Measurements from ENCODE around the gene CHRNB2. TPM values are rescaled to one million over a fixed set of nuclear protein-coding genes. Genes with fewer than 3 reads are reported as not detected.

The CHRNB2 gene
- polyA plus RNA-seq, 1 donor from 2014 or later, result 15.5 TPM

GRCh38 chr1:154616659-154617345, 49.2 kb downstream of the CHRNB2 start:
- H3K27ac ChIP-seq (ENCODE audit: low read length), result no peak overlapping the region
- H3K9ac ChIP-seq (ENCODE audit: low read length), result no peak overlapping the region
- H4K20me1 ChIP-seq (ENCODE audit: insufficient read depth), result no peaks in the 10 kb centered on the region
- H3K4me3 ChIP-seq (ENCODE audit: low read length), result no peak overlapping the region
- H3K9me2 ChIP-seq (ENCODE audit: insufficient read depth, low read length), result no peaks in the 10 kb centered on the region
- no peak overlapping the region for H2AFZ ChIP-seq (ENCODE audit: low read depth, low read length)
- H3K27me3 ChIP-seq (ENCODE audit: insufficient read depth, low read depth, low read length), result no peaks in the 10 kb centered on the region
- H3K9me3 ChIP-seq (ENCODE audit: low read length), result no peaks in the 10 kb centered on the region
- no peaks in the 10 kb centered on the region for H3K36me3 ChIP-seq (ENCODE audit: insufficient read depth, low read length)
- TF ChIP-seq RAD21 (conservative IDR thresholded peaks at IDR 0.05), result no peak
- no peak for TF ChIP-seq SMC3 (conservative IDR thresholded peaks at IDR 0.05; ENCODE audit: poor library complexity)
- no peak for TF ChIP-seq EZH2 (IDR thresholded peaks at IDR 0.05; ENCODE audit: borderline replicate concordance, insufficient read depth, low read length, poor library complexity, severe bottlenecking)
- TF ChIP-seq POLR2AphosphoS5 (IDR thresholded peaks at IDR 0.05), result no peak
- TF ChIP-seq REST (IDR thresholded peaks at IDR 0.05; ENCODE audit: borderline replicate concordance), result no peak
- TF ChIP-seq EP300 (conservative IDR thresholded peaks at IDR 0.05; ENCODE audit: poor library complexity, severe bottlenecking), result no peak
- TF ChIP-seq, protein P1, sequence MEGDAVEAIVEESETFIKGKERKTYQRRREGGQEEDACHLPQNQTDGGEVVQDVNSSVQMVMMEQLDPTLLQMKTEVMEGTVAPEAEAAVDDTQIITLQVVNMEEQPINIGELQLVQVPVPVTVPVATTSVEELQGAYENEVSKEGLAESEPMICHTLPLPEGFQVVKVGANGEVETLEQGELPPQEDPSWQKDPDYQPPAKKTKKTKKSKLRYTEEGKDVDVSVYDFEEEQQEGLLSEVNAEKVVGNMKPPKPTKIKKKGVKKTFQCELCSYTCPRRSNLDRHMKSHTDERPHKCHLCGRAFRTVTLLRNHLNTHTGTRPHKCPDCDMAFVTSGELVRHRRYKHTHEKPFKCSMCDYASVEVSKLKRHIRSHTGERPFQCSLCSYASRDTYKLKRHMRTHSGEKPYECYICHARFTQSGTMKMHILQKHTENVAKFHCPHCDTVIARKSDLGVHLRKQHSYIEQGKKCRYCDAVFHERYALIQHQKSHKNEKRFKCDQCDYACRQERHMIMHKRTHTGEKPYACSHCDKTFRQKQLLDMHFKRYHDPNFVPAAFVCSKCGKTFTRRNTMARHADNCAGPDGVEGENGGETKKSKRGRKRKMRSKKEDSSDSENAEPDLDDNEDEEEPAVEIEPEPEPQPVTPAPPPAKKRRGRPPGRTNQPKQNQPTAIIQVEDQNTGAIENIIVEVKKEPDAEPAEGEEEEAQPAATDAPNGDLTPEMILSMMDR (IDR thresholded peaks at IDR 0.05; ENCODE audit: poor library complexity, severe bottlenecking), result no peak
- no peak for TF ChIP-seq TAF1 (IDR thresholded peaks at IDR 0.05; ENCODE audit: low read depth)
- TF ChIP-seq MXI1 (conservative IDR thresholded peaks at IDR 0.05; ENCODE audit: poor library complexity, severe bottlenecking), result no peak
- H3K79me2 ChIP-seq (replicated peaks; ENCODE audit: insufficient read depth, low read length), result peaks cover 41% of the 10 kb centered on the region
- H3F3A ChIP-seq (ENCODE audit: insufficient read depth, low read length, poor library complexity, severe bottlenecking), result no peaks in the 10 kb centered on the region
- H3K4me2 ChIP-seq (ENCODE audit: low read length), result no peak overlapping the region

DNA sequence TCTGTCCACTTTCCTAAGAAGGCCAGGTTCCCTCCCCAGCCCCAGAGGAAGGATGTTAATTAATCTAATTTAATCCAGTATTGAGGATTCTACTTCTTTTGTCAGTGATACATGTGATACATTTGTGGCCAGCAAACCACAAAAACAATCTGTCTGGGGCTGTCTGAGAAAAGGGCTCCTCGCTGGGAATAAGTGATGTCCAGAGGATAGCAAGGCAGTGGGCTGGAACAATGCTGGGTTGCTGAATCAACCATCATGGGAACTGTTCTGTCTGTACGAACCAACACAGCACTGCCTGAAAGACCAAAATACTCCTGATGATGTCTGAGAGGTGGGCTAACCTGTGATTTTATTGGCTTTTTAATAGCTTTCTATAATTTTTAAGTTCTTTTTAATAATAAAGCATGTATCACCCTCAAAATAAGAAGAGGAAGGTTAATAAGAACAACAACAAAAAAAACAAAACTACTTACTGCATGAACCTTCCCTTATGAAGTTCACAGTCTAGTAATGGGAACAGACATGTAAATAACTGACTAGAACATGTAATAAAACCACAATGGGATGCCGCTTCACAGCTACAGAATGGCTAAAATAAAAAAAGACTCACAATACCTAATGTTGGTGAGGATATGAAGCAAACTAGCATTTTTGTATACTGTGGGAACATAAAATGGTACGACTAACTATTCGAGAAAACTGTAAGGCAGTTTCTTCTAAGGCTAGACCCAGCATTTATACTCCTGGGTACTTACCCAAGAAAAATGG, 51.8 kb downstream of the CHRNB2 start:
- H3K9me2 ChIP-seq (ENCODE audit: insufficient read depth, low read length), result no peaks in the 10 kb centered on the region
- no peak overlapping the region for H2AFZ ChIP-seq (ENCODE audit: low read depth, low read length)
- no peaks in the 10 kb centered on the region for H3F3A ChIP-seq (ENCODE audit: insufficient read depth, low read length, poor library complexity, severe bottlenecking)
- H3K4me3 ChIP-seq (ENCODE audit: low read length), result no peak overlapping the region
- no peaks in the 10 kb centered on the region for H3K27me3 ChIP-seq (ENCODE audit: insufficient read depth, low read depth, low read length)
- H3K4me2 ChIP-seq (ENCODE audit: low read length), result no peak overlapping the region
- H3K27ac ChIP-seq (ENCODE audit: low read length), result no peak overlapping the region
- H3K9ac ChIP-seq (ENCODE audit: low read length), result no peak overlapping the region
- no peaks in the 10 kb centered on the region for H4K20me1 ChIP-seq (ENCODE audit: insufficient read depth)
- H3K36me3 ChIP-seq (ENCODE audit: insufficient read depth, low read length), result no peaks in the 10 kb centered on the region
- H3K79me2 ChIP-seq (replicated peaks; ENCODE audit: insufficient read depth, low read length), result peaks cover 56% of the 10 kb centered on the region
- H3K9me3 ChIP-seq (ENCODE audit: low read length), result no peaks in the 10 kb centered on the region
- TF ChIP-seq EP300 (conservative IDR thresholded peaks at IDR 0.05; ENCODE audit: poor library complexity, severe bottlenecking) (no peak), MXI1 (conservative IDR thresholded peaks at IDR 0.05; ENCODE audit: poor library complexity, severe bottlenecking) (no peak), REST (IDR thresholded peaks at IDR 0.05; ENCODE audit: borderline replicate concordance) (no peak), EZH2 (IDR thresholded peaks at IDR 0.05; ENCODE audit: borderline replicate concordance, insufficient read depth, low read length, poor library complexity, severe bottlenecking) (no peak), POLR2AphosphoS5 (IDR thresholded peaks at IDR 0.05) (no peak), SMC3 (conservative IDR thresholded peaks at IDR 0.05; ENCODE audit: poor library complexity) (no peak), RAD21 (conservative IDR thresholded peaks at IDR 0.05) (no peak), TAF1 (IDR thresholded peaks at IDR 0.05; ENCODE audit: low read depth) (no peak)
- TF ChIP-seq, protein P1 (IDR thresholded peaks at IDR 0.05; ENCODE audit: poor library complexity, severe bottlenecking), result no peak

All from neural cell (in vitro differentiated cells).